Duodenal mucosa (tissue), 2 donors: ENCODE data around the gene PAIP2.
A peak's percentile ranks its signal among the peaks of the same experiment; 100 is the strongest.
"Not testable (repeated sequence)": the region's sequence is repeated elsewhere in the genome, so short reads cannot be mapped to it uniquely, and the experiment has no call there.

Source experiments
- H3K27ac ChIP-seq: one replicate; pipeline ENCODE4 v1.7.0; 2013; ENCODE audit warnings: low read depth, low read length
- H3K27me3 ChIP-seq, 2 donors: one replicate each; pipeline ENCODE4 v1.7.0; 2013; ENCODE audit warnings: low read length in 2 of 2, control low read depth in 1 of 2; ENCODE audit not compliant: insufficient read depth in 2 of 2, control insufficient read depth in 1 of 2
- H3K36me3 ChIP-seq, 2 donors: one replicate each; pipeline ENCODE4 v1.7.0; 2013; ENCODE audit warnings: low read length in 2 of 2, control low read depth in 1 of 2; ENCODE audit not compliant: insufficient read depth in 2 of 2, control insufficient read depth in 1 of 2
- H3K4me1 ChIP-seq, 2 donors: one replicate each; pipeline ENCODE4 v1.7.0; 2013; ENCODE audit warnings: low read length in 2 of 2, control low read depth in 1 of 2; ENCODE audit not compliant: insufficient read depth in 2 of 2, control insufficient read depth in 1 of 2
- H3K4me3 ChIP-seq, 2 donors: one replicate each; pipeline ENCODE4 v1.7.0; 2013; ENCODE audit warnings: low read length in 2 of 2, low read depth in 1 of 2
- H3K9ac ChIP-seq, 2 donors: one replicate each; pipeline ENCODE4 v1.7.0; 2013; ENCODE audit warnings: low read length in 2 of 2, low read depth in 1 of 2
- H3K9me3 ChIP-seq, 2 donors: one replicate each; pipeline ENCODE4 v1.7.0; 2013; ENCODE audit warnings: low read length in 2 of 2, control low read depth in 1 of 2; ENCODE audit not compliant: control insufficient read depth in 1 of 2

Gene PAIP2

DNA sequence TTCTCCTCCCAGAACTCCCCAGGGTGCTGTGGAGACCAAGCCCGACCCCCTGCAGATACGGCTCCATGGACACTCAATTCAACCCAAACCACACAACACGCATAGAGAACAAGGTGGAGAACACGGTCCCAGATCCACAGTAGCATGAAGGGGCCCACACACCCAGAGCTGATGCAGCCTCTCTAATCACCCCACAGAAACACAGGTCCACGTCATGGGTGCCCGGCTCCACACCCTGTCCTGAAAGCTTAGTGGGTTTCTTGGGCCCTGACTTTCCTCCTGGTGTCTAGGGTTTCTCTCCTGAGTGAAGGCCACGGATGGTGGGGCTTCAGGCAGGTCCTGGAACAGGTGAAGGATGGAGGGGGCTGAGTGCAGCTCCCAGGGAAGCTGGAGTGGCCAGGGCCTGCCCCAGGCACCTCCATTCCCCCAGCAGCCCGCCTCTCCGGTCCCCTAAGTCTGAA is 43.0 kb downstream of the PAIP2 start:
- no peaks in the 10 kb centered on the region for H3K36me3 ChIP-seq
- H3K4me1 ChIP-seq = peaks cover 51 to 60% of the 10 kb centered on the region in 2 donors
- no peaks in the 10 kb centered on the region for H3K27me3 ChIP-seq
- peak overlapping the region; percentile 67 to 70 for H3K4me3 ChIP-seq
- no peaks in the 10 kb centered on the region for H3K9me3 ChIP-seq
- H3K27ac ChIP-seq = peak overlapping the region; percentile 69
- H3K9ac ChIP-seq = peak overlapping the region; percentile 48 to 54

DNA sequence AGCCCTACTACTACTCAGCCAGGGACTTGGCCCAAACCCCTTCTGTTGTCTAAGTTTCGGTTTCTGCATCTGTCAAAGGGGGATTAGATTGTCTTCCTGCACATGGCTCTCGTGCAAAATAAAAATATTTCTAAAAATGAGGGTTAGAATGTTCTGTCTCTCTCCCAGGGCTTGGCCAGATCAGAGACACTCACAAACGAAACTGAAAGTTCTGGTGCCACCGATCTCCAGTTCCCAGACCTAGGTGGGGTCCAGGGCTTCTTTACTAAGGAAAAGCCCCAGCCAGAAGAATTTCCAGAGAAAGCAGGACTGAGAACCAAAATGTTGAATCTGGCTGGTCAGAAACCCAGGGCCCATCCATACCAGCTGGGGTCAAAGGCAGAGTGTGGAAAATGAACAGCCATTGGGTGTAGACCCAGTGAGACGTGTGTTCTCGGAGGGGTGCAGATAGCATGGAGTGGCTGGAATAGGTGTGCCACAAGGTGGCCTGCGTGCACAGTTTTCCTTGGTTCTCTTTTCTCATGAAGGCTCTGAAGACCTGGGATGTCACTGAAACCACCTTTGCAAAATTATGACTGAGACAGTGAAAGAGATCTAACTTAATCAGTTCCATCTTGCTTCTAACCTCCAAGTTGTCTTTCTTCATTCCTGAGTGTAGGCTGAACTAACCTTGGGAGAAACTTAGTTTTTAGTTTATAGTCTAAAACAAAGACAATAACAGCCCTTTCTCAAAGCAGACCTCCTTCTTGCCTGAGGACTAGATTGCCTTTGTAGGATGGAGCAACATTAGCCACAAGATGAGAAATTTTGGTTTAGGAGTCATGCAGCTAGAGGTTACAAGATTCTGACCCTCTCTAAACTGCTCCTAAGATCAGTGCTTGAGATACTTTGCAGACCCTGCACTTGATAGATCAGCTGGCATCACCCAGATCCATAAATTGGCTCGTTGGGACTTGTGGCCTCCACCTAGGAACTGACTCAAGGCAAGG is 43.7 kb downstream of the PAIP2 start:
- Histone ChIP-seq H3K9ac (peak overlapping the region; percentile 48 to 54), H3K4me1 (peaks cover 51 to 62% of the 10 kb centered on the region in 2 donors), H3K36me3 (no peaks in the 10 kb centered on the region), H3K9me3 (no peaks in the 10 kb centered on the region), H3K27ac (peak overlapping the region; percentile 69), H3K27me3 (no peaks in the 10 kb centered on the region), H3K4me3 (peak overlapping the region; percentile 67 to 70)

DNA sequence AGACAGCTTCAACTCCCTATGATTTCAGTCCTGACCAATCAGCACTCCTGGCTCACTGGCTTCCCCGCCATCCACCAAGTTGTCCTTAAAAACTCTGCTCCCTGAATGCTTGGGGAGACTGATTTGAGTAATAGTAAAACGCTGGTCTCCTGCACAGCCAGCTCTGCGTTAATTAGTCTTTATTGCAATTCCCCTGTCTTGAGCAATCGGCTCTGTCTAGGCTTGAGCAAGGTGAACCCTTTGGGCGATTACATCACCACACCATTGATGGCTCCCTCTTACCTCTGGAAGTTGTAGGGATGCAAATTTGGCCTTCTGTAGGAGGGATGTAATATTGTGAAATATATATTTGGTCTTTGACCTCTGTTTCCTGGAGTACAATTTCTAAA is 44.4 kb downstream of the PAIP2 start:
- no peaks in the 10 kb centered on the region for H3K36me3 ChIP-seq
- no peaks in the 10 kb centered on the region for H3K9me3 ChIP-seq
- H3K4me1 ChIP-seq = peaks cover 58 to 69% of the 10 kb centered on the region in 2 donors
- no peaks in the 10 kb centered on the region for H3K27me3 ChIP-seq
- no peak overlapping the region for H3K9ac ChIP-seq
- H3K27ac ChIP-seq = no peak overlapping the region
- no peak overlapping the region for H3K4me3 ChIP-seq

DNA sequence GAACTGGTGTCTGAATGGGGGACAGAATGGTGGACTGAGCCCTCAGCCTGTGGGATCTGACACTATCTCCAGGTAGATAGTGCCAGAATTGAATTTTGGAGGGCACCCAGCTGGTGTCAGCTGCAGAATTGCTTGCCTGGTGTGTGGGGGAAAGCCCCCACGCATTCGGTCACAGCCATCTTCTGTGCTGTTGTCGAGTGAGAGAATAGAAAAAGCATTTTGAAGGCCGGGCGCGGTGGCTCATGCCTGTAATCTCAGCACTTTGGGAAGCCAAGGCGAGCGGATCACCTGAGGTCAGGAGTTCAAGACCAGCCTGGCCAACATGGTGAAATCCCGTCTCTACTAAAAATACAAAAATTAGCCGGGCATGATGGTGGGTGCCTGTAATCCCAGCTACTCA is 45.3 kb downstream of the PAIP2 start:
- not testable (repeated sequence) for H3K4me3 ChIP-seq, H3K36me3 ChIP-seq, H3K27ac ChIP-seq, H3K9ac ChIP-seq, H3K27me3 ChIP-seq, H3K9me3 ChIP-seq
- peaks cover 64 to 76% of the 10 kb centered on the region in 2 donors for H3K4me1 ChIP-seq

DNA sequence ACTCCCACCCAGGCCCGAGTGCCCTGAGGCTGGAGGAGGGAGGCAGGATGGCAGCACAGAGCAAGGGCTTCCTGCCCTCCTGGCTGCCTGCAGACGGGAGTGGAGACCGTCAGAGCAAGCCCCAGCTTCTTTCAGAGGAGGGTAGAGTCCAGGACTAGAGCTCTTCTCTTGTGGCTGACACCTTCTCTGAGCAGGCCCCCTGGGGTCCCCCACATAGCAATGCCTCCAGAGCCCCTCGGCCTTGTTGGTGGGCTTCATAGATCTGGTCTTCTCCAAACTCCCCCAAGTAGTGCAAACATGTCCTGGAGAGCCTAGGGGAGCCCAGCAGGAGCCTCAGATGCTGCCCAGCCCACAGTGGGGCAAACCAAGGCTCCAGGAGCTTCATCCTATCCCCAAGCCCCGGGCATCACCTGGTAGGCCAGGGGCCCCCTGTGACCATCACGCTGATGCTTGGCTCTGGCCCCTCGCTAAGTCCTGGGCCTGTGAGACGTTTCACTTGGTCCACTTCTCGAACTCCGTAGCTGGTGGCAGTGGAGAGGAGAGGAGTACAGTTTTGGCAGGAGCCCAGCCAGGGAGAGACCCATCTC is 46.0 kb downstream of the PAIP2 start:
- peaks cover 56 to 72% of the 10 kb centered on the region in 2 donors for H3K4me1 ChIP-seq
- H3K27me3 ChIP-seq = no peaks in the 10 kb centered on the region
- peak overlapping the region; percentile 26 for H3K27ac ChIP-seq
- H3K36me3 ChIP-seq = no peaks in the 10 kb centered on the region
- peak overlapping the region; percentile 63 to 65 for H3K9ac ChIP-seq
- H3K9me3 ChIP-seq = no peaks in the 10 kb centered on the region
- H3K4me3 ChIP-seq = peak overlapping the region; percentile 70 to 75

DNA sequence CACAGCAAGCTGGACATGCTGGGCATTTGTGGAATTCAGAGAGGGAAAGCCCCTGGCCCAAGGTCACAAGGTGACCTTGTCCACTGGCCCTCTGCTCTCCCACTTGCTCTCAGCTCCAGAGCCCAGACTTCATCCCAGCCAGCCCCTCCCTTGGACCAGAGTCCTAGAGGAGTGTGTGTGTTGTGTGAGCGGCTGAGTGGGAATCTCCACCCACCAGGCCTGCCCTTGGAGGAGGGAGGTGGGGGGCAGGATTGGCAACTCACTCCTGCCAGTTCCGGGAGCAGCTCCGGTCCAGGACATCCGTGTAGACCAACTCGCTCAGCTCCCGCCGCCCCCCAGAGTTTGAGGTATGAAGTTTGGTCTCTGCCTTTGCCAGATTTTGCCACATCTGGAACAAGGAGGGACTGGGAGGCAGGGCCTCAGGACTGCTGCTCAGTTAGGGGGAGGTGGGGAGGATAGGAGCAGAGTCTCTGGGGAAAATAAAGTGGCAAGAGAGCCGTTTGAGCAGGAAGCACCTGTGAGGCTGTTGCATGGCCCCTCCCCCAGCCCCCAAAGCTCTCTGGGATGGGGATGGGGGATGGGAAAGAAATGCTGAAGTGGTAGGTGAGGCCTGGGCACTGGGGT is 46.7 kb downstream of the PAIP2 start:
- peaks cover 53 to 74% of the 10 kb centered on the region in 2 donors for H3K4me1 ChIP-seq
- H3K9ac ChIP-seq = peak overlapping the region; percentile 63 to 65
- peak overlapping the region; percentile 26 for H3K27ac ChIP-seq
- peaks cover 0 to under 1% of the 10 kb centered on the region in 2 donors for H3K27me3 ChIP-seq
- no peaks in the 10 kb centered on the region for H3K36me3 ChIP-seq
- H3K9me3 ChIP-seq = no peaks in the 10 kb centered on the region
- peak overlapping the region; percentile 70 to 75 for H3K4me3 ChIP-seq

- Histone ChIP-seq H3K27me3 (peaks cover 0 to 10% of the 10 kb centered on the region in 2 donors), H3K9me3 (no peaks in the 10 kb centered on the region), H3K27ac (peak within 1 kb of the TSS; percentile 39), H3K9ac (peak within 1 kb of the TSS; percentile 51 to 63), H3K4me1 (peaks cover 41 to 66% of the 10 kb centered on the region in 2 donors), H3K4me3 (peak within 1 kb of the TSS; percentile 68 to 70), H3K36me3 (no peaks in the 10 kb centered on the region)
Observed at GRCh38 chr5:139389701-139390638, 48.3 kb downstream of the PAIP2 start, which contains the start of gene MZB1. Gene MZB1, minus strand, starts transcription at chr5:139389913. Its CDS starts 57 bp downstream, at chr5:139389856.

DNA sequence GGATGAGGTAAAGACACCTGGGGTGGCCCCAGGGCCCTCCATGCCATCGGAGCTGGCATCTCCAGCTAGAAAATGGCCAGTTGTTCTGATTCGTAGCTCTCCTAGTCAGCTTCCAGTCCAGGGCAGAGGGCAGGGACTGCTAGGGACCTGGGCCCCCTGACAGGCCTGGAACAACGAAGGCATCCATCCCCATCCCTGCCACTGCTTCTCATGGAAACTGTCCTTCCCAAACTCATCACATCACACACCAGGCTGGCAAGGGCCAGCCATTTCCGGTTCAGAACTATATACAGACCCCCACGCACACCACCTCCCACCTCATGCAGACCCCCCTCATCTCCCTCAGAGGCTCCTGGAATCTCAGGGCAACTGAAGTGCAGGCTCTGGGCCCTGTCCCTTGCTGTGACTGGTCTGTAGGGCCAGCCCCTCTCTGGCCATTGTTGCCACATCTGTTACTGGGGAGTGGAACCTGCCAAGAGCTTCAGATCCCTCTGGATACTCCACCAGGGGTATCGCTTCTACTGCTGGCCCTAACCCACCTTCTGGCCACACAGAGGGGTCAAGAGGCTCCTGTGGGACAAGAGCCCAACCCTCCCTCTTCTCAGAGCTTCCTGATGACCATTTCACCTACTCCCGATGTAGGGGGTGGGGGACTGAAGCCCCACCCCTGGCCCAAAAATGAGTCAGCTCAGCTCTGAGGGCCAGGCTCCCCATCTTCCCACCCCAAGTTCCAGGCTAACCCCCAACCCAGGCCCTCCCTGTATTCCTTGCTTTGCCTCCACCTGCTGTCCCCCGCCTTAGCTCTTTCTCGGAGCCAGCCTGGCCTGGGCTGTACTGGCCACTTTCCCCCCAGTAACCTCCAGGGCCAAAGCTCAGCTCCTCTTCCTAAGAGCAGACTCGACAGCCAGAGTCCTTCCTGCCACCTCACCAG is 49.2 kb downstream of the PAIP2 start:
- Histone ChIP-seq H3K27ac (peak overlapping the region; percentile 39), H3K4me1 (peaks cover 34 to 58% of the 10 kb centered on the region in 2 donors), H3K36me3 (no peaks in the 10 kb centered on the region), H3K9me3 (no peaks in the 10 kb centered on the region), H3K27me3 (peaks cover 0 to 10% of the 10 kb centered on the region in 2 donors), H3K4me3 (no peak overlapping the region), H3K9ac (peak overlapping the region; percentile 43 to 51)
